GM21529 (cell line): Measurements from ENCODE around the gene GREB1.

Experiments
- ATAC-seq: cut with Tn5 transposase; IDR thresholded peaks from one replicate; pipeline ENCODE4 v1.9.1; 2021; ENCODE audit not compliant: unreplicated experiment

GREB1 gene

DNA sequence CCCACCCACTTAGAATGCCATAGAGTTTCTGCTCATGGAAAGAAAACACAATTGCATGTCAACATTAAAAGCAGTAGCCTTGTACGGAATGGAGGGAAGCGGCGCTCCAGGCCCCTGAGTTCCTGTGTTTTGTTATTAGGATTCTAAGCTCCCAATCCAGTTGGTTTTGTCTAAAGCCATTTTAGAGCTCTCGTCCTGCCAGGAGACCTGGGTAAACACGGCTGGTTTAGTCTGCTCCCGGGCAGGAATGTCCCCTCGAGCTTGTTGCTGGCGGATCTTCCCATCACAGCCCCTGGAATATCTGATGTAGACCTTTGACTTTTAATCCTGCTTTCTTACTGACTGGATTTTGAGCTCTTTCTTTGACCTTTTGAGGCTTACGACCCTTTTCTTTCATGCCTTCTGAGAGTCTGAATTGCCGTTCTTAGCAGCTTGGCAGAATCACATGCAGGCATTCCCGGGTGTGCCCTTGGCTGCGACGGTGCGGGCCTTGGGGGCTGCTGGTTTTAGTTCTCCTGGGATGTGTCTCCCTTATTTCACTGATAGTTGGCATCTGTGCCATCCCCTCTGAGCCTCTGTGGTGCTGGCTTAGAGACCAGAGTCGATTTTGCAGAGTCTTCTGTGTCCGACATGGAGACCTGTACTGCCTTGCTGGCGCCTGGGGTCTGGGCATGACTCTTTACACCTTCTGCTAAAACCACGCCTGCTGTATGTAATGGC, 25.4 kb downstream of the GREB1 start:
- no peak for ATAC-seq

- no peak for ATAC-seq
Observed at GRCh38 chr2:11559786-11560155, 25.9 kb downstream of the GREB1 start.

DNA sequence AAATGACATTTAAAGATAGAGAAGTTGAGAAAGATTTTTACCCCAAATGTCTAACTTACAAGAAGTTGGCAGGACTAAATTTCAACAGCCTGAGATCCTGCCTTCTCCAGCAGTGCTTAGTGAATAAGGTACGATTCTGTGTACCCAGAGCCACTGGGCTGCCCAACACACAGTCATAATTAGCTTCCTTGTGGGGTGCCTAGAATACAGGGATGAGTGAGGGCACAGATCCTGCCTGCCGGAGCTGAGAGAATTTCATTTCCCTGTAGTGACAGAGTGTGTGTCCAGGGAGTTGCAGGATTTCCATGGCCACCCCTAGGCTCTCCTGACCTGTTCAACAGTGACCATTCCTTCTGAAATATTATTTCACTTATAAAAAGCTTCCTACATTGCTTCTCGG, 27.0 kb downstream of the GREB1 start:
- ATAC-seq: no peak

GRCh38 chr2:11562011-11562410, 28.2 kb downstream of the GREB1 start:
- no peak for ATAC-seq

- no peak for ATAC-seq
Observed at GRCh38 chr2:11562476-11562875, 28.6 kb downstream of the GREB1 start.

DNA sequence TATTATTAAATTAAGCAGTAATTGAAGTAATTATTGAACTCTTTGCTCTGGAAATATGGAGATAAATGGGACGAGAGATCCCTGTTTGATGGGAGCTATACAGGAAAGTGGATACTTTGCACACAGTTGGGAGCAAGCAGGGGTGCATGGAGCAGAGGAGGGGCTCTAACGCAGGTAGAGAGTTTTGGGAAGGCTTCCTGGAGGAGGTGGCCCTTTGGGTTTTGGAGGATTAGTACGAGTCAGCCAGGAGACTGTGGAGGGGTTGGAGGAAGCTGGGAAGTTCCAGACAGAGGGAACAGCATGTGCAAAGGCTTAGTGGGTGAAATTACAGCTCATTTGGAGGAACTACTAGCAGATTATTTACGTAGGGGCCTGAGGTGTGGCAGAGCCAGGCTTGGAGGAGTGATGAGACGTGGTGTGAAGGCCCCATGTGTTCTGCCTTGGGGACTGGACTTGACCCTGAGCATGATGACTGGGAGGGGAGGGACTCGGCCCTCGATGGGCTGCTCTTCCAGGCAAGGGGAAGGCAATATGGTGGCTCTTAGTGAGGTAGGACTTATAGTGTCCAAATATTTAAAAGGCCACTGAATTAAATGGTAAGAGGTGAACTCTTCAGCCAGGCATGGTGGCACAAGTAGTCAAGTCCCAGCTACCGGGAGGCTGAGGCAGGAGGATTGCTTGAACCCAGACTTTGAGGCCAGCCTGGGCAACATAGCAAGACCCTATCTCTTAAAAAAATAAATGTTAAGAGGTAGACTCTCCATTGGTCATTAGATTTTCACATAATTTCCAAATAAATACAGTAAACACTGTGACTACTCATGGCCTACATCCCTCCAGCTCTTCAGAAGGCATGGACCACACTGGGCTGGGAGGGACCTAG, 30.2 kb downstream of the GREB1 start:
- no peak for ATAC-seq

GRCh38 chr2:11564816-11565567, 31.1 kb downstream of the GREB1 start:
- no peak for ATAC-seq

- no peak for ATAC-seq
Observed at GRCh38 chr2:11566383-11566782, 32.5 kb downstream of the GREB1 start.

GRCh38 chr2:11567631-11568031, 33.8 kb downstream of the GREB1 start:
- ATAC-seq: no peak

- ATAC-seq: no peak
Observed at GRCh38 chr2:11568436-11568835, 34.6 kb downstream of the GREB1 start.

GRCh38 chr2:11569636-11570035, 35.8 kb downstream of the GREB1 start:
- no peak for ATAC-seq

DNA sequence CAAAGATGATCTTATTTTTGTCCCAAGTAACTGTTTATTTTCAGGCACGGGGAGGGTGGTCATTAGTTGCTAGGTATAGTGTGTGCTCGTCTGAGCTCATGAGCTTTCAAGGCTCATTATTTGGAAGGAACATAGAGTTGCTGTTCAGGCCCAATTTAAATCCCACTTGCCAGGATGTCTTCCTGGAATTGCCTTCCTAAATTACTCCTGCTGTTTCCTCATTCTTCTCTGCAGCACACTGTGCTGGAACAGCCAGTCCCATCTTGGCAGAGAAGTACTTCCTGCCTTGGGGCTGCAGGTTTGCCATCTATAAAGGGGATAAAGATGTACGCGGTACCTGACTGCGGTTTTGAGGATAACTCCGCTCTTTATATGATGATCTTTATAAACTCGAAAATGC, 37.3 kb downstream of the GREB1 start:
- ATAC-seq: no peak

DNA sequence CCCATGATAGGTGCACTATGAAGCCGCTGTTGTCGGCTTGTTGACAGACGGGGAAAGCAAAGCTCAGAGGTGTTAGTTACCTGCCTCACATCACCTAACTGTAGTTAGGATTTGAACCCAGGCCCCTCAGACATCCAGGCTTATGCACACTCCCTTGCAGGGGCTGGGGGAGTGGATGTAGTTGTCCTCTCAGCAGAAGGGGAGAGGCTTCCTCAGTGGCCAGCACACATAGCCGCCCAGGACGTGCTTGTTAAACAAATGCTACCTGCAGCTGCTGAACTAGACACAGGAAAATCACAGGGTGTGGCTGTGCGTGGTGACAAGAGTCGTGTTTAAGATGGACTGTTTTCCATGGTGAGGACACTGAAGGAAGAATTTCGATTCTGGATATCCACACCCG, 39.2 kb downstream of the GREB1 start:
- no peak for ATAC-seq

DNA sequence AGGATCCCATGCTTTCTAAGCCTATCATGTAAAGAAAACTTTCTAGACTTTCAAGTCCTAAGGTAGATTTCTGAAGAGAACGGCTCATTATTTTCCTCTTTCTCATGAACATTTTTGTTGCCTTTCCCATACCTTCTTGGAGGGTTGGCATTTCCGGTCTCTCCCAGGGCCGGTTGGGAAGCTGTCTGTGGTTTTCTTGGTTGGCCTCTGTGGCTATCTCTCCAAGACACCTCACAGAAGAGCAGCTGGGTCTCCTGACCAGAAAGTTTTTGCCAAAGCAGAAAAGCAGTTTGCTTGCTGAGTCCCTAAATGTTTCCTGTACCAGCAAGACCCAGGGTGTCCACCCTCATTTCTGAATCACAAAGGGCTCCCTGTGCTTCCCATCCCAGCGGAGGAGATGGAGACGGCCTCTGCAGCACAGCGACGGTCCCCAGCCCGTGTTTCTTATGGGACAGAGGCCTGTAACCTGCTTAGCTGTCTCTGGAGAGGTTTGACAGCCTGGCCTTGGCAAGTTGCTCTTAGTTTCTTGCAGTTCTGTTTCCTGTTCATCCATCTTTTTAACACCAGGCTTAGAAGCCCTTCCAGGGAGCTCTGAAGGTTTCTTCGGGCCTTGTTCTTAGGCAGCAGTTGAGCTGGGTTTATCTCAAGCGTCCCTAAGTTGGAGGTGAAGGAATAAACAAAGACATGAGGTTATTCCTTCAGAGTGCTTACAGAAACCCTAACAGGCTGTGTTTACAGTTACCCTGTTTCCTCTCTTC, 39.8 kb downstream of the GREB1 start:
- no peak for ATAC-seq

- ATAC-seq: no peak
Observed at GRCh38 chr2:11574176-11575046, 40.6 kb downstream of the GREB1 start.

DNA sequence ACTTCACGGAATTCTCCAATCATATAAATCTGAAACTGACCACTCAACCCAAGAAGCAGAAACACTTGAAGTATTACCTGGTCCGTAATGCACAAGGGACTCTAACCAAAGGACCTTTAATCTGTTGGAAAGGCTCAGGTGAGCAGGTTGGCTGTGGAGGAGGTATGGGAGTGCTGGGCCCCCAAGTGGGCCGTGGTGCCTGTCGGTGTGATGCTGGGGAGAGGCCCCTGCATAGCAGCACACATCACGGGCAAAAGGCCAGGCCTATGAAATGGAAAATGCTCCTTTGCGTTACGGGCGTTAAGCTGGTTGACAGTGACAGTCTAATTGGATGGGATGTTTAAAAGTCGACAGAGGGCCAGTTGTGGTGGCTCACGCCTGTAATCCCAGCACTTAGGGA, 42.6 kb downstream of the GREB1 start:
- ATAC-seq: no peak

GRCh38 chr2:11577101-11577883, 43.4 kb downstream of the GREB1 start:
- no peak for ATAC-seq

DNA sequence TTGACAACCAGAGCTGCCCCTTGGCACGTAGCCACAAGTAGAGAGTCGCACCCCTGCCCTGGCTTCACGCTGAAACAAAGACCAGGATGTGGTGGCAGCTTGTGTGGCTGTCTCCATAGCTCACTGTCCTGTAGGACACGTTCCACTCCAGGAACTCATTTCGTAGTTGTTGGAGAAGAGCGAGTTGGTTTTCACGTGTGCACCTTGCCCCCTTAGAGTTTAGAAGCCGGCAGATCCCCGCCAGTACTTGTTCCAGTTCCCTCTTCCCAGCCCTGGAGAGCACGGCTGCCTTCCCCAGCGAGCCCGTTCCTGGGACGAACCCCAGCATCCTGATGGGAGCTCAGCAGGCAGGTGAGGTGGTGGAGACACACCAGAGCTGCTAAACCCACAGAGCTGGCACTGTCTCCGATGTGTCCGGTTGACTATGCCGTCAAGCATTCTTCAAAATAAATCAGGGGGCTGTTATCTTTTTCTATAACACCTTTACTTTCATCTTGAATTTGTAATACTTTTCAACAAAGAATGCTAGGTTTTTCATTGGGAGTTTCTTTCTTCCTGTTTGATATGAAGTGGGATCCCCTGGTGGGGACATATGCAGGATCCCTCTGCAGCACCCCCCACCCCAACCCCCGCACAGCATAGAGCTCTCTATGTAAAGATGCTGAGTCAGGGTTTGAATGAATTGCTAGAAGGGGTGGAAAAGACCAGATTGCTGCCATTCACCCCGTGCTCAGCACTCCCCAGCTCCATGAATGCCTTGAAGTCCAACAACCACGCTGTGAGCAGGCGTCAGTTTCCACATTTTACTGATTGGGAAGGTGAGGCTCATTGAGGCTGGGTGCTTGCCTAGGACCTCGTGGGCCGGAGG, 44.5 kb downstream of the GREB1 start:
- no peak for ATAC-seq
